GM23338 (cell line): ENCODE data around the gene RSPH4A.

ENCODE experiments used
- CREB1 ChIP-seq: fragments of 250-450 bp; sonication (Bioruptor Pico); IDR thresholded peaks from 2 replicates; pipeline ENCODE4 v1.5.0; 2020; ENCODE audit warnings: low read depth, mild to moderate bottlenecking, moderate library complexity
- EZH2 ChIP-seq: fragments of 200-600 bp; sonication (generic); IDR thresholded peaks from one replicate; pipeline ENCODE4 v1.8.0; 2017; ENCODE audit warnings: antibody characterized with exemption, mild to moderate bottlenecking, low read depth; ENCODE audit not compliant: unreplicated experiment
- EZH2phosphoT487 ChIP-seq: fragments of 200-600 bp; sonication (generic); IDR thresholded peaks from one replicate; pipeline ENCODE4 v1.8.1; 2018; ENCODE audit warnings: antibody characterized with exemption; ENCODE audit not compliant: unreplicated experiment
- POLR2AphosphoS5 ChIP-seq: IDR thresholded peaks from 2 replicates; pipeline ENCODE4 v1.6.1; 2016; ENCODE audit warnings: antibody characterized with exemption, low read depth
- ZNF114 ChIP-seq: fragments of 250-450 bp; sonication (Bioruptor Pico); IDR thresholded peaks from 2 replicates; pipeline ENCODE4 v1.5.0; 2020; ENCODE audit warnings: mild to moderate bottlenecking, moderate library complexity
- ZNF331 ChIP-seq: fragments of 250-450 bp; sonication (Bioruptor Pico); IDR thresholded peaks from 2 replicates; pipeline ENCODE4 v1.5.0; 2020; ENCODE audit warnings: low read depth, mild to moderate bottlenecking, moderate library complexity
- TF ChIP-seq, protein P1 (sequence below), 2 experiments: fragments of 200-600 bp in 1 of 2; sonication (generic) in 1 of 2; conservative IDR thresholded peaks; 2 replicates each; pipeline versions ENCODE4 v1.5.1 to v1.6.1; 2016 to 2017; ENCODE audit warnings: antibody characterized with exemption in 2 of 2, low read depth in 2 of 2, mild to moderate bottlenecking in 2 of 2, moderate library complexity in 1 of 2
- TF ChIP-seq, protein P2 (sequence below): IDR thresholded peaks from 2 replicates; pipeline ENCODE4 v1.6.1; 2016; ENCODE audit warnings: antibody characterized with exemption
- TF ChIP-seq, protein P3 (sequence below): IDR thresholded peaks from one replicate; pipeline ENCODE4 v1.6.1; 2018; ENCODE audit warnings: antibody characterized with exemption; ENCODE audit not compliant: unreplicated experiment

DNA sequence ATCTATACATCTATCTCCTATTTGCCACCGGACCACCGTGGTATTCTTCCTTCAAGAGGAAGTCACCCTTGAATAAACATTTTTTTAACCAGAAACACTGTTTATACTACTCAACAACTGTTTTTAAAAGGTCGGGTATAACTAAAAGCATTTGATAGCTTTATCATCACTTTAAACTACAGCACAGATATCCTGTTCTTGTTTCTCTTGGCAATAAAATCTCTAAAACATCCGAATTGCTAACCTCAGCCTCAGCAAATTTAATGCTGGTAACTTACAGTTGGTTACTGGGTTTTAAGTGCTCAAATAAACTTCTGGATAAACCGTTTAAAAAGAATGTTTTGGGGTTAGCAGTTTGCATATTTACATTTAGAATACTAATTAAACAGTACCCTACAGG lies 31.9 kb downstream of the RSPH4A start:
- TF ChIP-seq POLR2AphosphoS5 (no peak), EZH2phosphoT487 (no peak), ZNF331 (CRISPR knock-in tag) (no peak), EZH2 (no peak), CREB1 (no peak), ZNF114 (CRISPR knock-in tag) (no peak)
- TF ChIP-seq, protein P1, sequence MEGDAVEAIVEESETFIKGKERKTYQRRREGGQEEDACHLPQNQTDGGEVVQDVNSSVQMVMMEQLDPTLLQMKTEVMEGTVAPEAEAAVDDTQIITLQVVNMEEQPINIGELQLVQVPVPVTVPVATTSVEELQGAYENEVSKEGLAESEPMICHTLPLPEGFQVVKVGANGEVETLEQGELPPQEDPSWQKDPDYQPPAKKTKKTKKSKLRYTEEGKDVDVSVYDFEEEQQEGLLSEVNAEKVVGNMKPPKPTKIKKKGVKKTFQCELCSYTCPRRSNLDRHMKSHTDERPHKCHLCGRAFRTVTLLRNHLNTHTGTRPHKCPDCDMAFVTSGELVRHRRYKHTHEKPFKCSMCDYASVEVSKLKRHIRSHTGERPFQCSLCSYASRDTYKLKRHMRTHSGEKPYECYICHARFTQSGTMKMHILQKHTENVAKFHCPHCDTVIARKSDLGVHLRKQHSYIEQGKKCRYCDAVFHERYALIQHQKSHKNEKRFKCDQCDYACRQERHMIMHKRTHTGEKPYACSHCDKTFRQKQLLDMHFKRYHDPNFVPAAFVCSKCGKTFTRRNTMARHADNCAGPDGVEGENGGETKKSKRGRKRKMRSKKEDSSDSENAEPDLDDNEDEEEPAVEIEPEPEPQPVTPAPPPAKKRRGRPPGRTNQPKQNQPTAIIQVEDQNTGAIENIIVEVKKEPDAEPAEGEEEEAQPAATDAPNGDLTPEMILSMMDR (conservative IDR thresholded peaks at IDR 0.05; ENCODE audit: low read depth in 2 of 2), result no peak
- TF ChIP-seq, protein P2, sequence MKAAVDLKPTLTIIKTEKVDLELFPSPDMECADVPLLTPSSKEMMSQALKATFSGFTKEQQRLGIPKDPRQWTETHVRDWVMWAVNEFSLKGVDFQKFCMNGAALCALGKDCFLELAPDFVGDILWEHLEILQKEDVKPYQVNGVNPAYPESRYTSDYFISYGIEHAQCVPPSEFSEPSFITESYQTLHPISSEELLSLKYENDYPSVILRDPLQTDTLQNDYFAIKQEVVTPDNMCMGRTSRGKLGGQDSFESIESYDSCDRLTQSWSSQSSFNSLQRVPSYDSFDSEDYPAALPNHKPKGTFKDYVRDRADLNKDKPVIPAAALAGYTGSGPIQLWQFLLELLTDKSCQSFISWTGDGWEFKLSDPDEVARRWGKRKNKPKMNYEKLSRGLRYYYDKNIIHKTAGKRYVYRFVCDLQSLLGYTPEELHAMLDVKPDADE, result no peak
- TF ChIP-seq, protein P3, sequence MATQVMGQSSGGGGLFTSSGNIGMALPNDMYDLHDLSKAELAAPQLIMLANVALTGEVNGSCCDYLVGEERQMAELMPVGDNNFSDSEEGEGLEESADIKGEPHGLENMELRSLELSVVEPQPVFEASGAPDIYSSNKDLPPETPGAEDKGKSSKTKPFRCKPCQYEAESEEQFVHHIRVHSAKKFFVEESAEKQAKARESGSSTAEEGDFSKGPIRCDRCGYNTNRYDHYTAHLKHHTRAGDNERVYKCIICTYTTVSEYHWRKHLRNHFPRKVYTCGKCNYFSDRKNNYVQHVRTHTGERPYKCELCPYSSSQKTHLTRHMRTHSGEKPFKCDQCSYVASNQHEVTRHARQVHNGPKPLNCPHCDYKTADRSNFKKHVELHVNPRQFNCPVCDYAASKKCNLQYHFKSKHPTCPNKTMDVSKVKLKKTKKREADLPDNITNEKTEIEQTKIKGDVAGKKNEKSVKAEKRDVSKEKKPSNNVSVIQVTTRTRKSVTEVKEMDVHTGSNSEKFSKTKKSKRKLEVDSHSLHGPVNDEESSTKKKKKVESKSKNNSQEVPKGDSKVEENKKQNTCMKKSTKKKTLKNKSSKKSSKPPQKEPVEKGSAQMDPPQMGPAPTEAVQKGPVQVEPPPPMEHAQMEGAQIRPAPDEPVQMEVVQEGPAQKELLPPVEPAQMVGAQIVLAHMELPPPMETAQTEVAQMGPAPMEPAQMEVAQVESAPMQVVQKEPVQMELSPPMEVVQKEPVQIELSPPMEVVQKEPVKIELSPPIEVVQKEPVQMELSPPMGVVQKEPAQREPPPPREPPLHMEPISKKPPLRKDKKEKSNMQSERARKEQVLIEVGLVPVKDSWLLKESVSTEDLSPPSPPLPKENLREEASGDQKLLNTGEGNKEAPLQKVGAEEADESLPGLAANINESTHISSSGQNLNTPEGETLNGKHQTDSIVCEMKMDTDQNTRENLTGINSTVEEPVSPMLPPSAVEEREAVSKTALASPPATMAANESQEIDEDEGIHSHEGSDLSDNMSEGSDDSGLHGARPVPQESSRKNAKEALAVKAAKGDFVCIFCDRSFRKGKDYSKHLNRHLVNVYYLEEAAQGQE, result no peak
